Stimulated activated CD4-positive, alpha-beta T cell treated with anti-CD3 and anti-CD28 coated beads, TNF-alpha, amount 100 ng/mL, for 48 hours (primary cell): ENCODE results near the gene PRDM16.

ENCODE experiments used
- DNase-seq, 3 donors: peaks; one replicate each; pipeline ENCODE4 v3.0.0-alpha.2; 2020; ENCODE audit warnings: low read depth in 3 of 3

The PRDM16 gene

DNA sequence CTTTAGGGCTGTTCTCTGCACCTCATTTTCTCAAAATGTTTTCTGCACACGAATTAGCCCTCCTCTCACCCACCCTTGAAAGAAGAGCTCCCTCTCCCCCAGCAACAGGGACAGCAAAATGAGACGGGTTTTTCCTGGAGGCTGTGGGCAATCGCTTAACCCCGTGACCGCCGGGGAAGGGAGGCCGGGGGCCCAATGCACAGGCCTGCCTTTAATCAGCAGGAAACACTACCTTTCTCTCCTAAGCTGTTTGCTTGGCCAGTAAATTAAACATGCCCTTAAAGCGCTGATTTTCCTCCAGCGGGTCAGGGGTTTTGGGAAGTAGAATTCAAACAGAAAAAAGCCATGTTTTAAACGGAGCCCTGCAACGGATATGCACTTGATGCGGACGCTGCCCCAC is 114.4 kb downstream of the PRDM16 start:
- no peak for DNase-seq

DNA sequence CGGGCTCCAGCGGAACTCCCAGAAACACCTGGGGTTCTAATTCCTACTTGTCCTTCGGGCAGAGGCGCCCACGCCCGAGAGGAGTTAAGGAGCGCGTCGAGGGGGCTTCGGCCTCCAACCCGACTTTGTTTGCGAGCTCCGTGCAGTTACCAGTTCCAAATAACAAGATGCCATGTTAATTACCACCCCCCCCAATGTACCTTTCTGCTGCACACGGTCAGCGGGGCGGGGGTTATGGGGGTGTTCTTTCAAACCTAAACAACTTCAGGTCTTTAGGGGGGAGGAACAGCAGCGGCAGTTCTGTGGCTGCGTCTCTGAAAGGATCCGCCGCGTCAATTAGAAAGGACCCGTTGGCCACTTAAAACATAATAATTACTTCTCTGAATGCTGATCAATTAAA is 114.8 kb downstream of the PRDM16 start:
- DNase-seq, result no peak

- DNase-seq, result no peak
These were observed 115.7 kb downstream of the PRDM16 start for GRCh38 chr1:3184666-3185065.

DNA sequence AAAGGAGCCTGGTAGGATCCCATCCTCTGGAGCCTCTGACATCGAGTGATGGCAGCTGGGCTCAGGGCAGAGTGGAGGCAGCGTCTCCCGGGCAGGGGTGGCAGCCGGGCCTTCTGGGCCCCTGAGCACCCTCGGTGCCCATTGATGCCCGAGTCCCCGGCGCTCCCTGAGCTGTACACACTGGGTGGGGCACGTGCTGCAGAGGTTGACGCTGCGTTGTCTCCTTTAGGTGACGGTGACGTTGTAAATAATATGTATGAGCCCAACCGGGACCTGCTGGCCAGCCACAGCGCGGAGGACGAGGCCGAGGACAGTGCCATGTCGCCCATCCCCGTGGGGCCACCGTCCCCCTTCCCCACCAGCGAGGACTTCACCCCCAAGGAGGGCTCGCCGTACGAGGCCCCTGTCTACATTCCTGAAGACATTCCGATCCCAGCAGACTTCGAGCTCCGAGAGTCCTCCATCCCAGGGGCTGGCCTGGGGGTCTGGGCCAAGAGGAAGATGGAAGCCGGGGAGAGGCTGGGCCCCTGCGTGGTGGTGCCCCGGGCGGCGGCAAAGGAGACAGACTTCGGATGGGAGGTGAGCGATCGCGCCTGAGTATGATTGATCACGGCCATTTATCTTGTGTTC is 117.0 kb downstream of the PRDM16 start:
- no peak for DNase-seq

DNA sequence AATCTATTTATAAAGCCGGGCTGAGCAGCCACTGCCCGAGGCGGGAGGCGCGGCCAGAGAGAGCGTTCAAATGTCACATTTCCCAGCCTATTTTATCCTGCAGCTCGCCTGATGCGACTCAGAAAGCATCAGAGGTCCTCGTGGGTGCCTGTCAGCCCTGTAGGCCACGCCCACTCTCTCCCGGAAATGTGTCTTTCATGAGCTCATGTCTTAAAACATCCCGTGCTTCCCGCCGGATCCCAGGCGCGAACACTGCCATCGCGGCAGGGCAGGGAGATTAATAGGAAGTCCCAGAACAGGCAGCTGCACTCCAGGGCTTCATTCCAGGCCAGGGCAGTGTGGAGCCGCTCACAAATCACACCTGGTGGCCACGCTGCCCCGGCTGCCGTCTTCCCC is 117.5 kb downstream of the PRDM16 start:
- no peak for DNase-seq

DNA sequence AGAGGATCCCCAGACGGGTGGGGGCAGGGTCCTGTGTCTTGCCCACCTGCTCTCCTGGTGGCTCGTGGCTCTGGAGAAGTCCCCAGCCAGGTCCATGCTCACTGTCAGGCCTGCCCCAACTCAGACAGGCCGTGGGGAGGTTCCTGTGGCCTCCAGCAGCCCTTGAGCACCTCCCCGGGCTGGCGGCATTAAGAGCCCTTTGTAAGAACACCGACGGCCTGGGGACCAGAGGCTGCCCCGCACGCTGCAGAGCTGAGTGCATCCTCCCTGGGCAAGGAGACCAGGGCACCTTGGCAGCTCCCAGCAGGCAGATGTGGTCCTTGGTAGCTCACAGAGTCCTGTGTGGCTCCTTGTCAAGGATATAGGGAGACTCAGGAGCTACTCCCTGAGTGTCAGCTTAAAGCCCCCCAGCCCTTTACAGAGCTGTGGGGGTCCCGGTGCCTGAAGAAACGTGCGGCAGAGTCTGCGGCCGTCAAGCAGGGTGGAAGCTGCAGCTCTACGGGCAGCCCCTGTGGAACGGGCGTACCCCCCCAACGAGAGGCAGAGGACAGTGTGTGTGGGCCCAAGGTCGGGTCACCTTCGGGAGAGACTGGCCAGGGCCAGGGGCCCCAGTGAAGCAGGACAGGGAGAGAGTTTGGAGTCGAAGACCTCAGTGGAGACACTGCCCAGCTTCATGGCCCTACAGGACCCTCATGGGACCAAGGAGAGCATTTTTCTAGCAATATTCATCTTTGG is 118.6 kb downstream of the PRDM16 start:
- no peak for DNase-seq

DNA sequence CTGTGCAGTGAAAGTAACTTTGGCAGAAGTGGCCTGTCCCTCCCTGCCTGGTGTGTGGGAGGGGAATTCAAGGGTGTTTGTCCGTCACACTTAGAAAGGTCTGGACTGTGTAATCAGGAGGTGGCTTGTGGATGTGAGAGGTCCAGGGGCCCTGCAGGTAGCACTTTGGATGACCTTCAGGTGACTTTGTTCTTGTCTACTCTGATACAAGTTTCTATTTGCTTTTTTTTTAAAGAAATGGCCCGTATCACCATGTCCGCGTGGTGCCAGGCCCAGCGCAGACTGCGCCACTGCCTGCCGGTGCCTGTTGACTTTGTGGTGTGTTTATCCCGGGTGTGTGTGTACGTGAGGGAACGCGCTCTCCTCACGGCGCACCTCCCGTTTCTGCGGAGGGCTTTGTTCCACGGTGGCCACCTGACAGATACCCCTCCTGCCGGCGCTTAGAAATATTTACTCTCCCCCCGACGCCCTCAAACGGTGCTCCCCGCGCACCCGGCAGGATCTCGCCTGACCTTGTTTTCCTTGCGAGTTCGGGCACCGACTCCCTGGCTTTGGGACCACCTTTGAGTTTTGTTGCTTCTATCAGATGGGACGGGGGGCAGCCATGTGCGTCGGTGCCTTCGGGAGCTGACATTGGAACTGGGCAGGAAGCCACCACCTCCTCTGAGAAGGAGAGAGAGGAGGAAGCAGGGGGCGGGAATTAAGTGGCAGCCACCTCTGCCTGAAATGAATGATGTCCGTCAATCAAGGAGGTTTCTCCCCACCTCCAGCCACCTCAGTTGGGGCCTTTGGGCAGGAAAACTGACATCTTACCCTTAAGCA is 119.4 kb downstream of the PRDM16 start:
- DNase-seq, result no peak

DNA sequence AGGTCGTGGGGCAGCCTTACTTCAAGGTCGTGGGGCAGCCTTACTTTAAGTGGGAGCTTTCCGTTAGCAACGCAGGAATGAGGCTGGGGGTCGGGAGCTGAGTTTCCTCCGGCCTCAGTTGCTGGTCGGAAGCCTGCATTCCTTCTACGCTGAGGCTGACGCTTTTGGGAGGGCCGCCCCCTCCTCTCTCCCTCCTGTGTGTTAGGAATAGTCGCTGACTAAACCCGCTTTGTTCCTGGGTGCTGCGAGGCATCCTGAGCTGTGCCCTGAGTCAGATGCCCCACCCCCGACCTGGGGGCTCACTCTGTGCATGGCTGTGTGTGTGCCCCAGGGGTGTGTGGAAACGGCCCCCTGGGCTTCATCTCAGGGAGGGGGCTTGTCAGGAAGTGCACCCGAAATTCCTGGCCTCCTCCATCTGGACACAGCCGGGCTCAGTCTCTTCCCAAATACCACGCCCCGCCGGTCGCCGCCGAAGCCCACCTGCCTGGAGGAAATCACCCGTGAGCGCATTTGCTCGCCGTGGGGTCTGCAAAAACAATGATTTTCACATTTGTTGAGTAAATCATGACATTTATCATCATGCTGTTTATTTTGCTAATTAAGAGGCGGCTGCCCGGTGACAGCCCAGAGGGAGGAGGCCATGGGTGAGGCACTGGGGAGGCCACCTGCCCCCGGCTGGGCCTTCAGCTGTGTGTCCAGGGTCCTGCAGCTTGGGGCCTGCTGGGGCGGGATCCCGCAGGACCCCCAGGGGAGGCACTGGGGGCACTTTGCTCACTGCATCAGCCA is 121.4 kb downstream of the PRDM16 start:
- no peak for DNase-seq

GRCh38 chr1:3192361-3192760 is 123.4 kb downstream of the PRDM16 start:
- DNase-seq, result no peak

- DNase-seq, result no peak
These were observed 123.8 kb downstream of the PRDM16 start for GRCh38 chr1:3192825-3193224.

DNA sequence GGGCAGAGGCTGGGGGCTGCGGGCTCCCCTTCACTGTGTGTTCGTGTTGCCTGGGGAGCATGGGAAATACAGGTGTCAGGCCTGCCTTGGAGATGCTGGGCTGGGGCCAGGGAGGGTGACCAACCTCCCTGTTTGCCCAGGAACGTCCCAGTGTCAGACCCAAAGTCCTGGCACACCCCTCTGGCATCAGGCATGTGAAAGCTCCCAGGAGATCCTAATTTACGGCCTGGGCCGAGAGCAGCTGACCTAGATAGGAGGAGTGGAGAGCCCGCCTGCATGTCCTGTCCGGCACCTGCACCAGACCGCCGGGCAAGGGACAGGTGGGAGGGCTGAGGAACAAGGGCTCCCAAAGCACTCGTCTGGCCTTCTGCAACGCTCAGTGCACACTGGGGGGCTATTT is 124.8 kb downstream of the PRDM16 start:
- DNase-seq, result no peak

DNA sequence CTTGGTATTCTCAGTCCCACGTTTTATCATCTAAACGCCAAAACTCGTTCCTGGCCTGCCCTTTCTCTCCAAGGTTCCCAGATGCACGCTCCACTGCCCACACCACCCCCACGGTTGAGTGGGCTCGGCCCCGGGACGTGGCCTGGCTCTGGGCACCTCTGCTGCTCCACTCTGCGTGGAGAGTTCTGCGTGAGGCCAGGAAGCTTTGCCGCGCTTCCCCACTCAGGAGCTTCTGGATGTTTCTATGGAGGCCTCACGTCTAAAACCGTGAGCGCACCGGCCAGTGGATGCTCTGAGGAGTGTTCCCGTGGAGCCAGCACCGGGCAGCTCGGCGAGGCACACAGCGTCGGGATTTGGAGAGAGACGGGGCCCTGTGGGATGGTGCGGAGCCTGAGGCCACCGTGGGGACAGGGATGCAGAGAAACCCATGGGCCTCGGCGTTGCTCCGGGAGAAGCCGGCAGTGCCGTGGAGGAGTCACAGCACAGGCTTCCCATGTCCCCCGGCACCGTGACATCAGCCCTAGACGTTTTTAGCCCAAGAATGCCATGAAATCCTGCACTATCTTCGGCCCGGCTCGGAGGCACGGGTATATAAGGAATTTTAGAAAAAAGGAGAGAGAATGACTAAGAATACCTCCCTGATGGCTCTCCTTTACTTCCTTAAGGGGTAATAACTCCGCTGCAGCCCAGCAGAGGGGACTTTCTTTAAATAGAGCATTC is 125.9 kb downstream of the PRDM16 start:
- DNase-seq, result no peak

GRCh38 chr1:3195480-3195815 is 126.4 kb downstream of the PRDM16 start:
- no peak for DNase-seq

GRCh38 chr1:3195966-3196515 is 127.0 kb downstream of the PRDM16 start:
- no peak for DNase-seq

DNA sequence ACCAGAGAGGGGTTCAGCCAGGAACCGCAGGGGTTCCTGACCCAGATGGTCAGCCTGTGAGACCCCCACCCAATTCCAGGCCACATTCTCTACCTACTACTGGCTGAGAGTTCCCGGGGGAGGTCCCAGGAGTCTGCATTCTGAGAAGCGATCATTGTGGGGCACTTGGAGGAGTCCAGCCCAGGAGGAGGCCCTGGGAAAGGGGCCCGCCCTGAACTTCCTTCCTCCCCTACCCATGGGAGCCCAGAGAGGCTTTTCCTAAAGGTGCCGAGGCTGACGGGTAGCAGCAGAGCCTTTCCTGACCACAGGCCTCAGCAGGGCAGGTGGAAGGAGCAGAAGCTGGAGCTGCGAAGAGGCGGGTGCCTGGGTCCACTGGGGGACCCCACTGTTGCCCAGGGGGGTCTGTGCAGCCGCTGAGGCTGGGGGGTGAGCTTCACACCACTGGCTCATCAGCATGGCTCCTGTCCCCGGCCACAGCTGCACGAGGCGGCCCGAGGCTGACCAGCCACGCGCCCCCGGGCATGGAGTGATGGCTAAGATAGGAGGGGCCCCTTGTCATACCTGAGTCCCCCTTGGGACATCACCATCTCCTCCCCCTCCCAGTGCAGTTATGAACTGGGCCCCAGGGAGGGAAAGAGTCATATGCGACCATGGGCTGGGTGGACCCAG is 127.7 kb downstream of the PRDM16 start:
- no peak for DNase-seq

DNA sequence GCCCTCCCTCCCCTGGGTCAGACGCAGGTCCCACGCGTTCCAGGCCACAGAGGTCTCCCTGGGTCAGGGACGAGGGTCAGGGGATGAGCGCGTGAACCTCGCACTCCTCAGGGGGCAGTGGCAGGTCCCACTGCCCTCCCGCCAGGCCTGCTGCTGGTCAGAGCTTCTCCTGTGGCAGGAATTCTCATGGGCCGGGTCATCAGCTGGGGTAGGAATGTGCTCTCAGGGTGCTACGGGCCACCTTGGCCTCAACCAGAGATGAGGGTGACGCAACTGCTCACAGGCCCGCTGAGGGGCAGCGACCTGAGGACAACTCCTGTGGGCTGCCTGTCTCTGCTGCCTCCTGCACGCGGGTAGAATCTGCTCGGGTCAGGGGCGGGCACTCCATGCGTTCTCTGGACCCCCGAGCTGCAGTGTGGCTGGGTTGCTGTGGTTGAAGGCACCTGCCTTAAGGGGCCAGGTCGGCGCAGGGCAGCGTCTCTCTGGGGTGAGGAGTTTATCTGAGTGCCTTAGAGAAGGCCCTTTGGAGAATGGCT is 128.8 kb downstream of the PRDM16 start:
- no peak for DNase-seq

GRCh38 chr1:3198371-3199271 is 129.6 kb downstream of the PRDM16 start:
- no peak for DNase-seq

- DNase-seq, result no peak
These were observed 135.7 kb downstream of the PRDM16 start for GRCh38 chr1:3204725-3205124.

DNA sequence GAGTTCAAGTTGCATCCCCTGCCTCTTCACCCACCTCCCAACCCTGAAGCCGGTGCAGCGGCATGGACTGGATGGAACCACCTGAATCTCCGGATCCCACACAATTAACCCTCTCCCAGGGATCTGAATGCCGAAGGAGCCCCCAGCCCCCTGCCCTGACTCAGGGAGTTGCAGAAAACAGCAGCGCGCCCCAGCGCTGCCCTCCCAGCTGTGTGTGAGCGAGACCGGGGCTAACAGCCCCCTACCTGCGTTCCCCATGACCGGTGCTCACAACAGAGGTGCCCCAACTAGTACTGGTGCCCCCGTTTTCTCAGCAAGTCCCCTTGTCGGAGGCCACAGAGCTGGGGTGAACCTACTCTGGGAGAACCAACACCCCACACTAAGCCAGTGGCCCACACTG is 136.8 kb downstream of the PRDM16 start:
- DNase-seq, result no peak
